ENCODE data around the gene PLPP1.

PLPP1 gene

DNA sequence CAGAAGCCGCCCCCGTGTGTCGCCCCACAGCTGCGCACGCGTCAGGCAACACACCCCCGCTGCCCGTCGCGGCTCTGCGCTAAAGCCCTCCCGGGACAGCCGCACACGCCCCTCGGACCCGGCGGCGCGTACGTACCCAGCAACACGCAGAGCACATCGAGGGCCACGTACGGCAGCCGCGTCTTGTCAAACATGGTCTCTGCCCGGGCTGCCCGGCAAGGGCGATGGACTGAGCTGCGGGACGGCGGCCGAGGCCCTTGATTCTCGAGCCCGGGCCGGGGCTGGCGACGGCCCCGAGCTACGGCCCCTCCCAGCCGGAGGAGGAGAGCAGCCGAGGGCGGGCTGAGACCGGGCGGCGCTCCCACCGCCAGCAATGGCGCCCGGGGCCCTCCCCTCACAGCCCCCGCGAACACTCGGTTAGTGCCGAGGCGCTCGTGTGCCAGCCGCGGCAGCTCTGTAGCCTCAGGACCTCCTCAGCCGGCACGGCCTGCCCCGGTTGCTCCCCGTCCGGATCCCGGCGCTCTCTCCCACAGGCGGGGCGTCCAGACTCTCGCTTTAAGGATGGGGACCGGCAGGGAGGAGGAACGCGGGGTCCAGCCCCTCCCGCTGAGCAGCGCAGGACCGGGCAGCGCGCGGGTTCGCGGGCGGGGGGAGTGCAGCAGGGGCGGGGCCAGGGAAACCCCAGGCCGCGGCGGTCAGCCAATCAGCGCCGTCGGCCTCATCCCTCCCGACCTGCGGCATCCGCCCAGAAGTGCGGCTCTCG lies at the start of gene PLPP1:
PLPP1 (minus strand) TSS at position 529 of the 763 bp plus-strand sequence; CDS start at position 194, 335 bp downstream.
- Histone ChIP-seq H3K27ac (ENCODE audit: low read depth, low read length) (peak within 1 kb of the TSS; percentile 90), H3K4me3 (ENCODE audit: low read depth, low read length) (peak within 1 kb of the TSS; percentile 67), H3K27me3 (ENCODE audit: control insufficient read depth, insufficient read depth, low read length) (no peaks in the 10 kb centered on the region), H3K9me3 (ENCODE audit: control insufficient read depth, insufficient read depth, low read depth, low read length) (no peaks in the 10 kb centered on the region), H3K4me1 (ENCODE audit: control insufficient read depth, insufficient read depth, low read length) (peaks cover 32% of the 10 kb centered on the region), H3K36me3 (ENCODE audit: control insufficient read depth, insufficient read depth, low read length) (peaks cover 9% of the 10 kb centered on the region; the same call in 1 of the 2 replicates), H3K9ac (ENCODE audit: low read length) (peak within 1 kb of the TSS; percentile 88)

DNA sequence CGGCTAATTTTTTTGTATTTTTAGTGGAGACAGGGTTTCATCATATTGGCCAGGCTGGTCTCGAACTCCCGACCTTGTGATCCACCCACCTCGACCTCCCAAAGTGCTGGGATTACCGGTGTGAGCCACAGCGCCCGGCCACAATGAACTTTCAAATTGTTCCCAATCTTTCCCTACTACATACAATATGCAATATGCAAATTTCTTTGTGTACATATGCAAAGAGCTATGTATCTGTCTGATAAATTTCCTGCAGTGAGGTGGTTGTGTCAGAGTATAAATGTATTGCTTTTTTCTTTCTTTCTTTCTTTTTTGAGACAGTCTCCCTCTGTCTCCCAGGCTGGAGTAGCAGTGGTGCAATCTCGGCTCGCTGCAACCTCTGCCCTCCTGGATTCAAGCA lies 48.8 kb upstream of the PLPP1 start:
- no peak overlapping the region for H3K27ac ChIP-seq (ENCODE audit: low read depth, low read length)

DNA sequence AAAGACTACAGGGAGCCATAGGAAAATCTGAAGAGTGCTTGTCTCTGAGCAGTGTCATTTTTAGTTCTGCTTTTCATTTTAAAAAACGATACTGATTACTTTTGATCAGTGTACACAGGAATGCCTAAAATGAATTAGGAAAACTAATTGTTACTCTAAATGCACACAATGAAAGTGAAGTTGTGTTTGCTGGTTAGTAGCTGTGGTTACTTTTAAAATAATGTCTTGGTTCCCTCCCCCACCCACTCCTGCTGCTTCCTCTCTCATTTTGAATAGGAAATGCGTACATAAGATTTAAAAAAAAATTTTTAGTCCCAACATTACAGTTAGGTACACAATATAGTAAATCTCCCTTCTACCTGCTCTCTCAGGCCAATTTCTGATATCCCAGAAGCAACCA lies 47.5 kb upstream of the PLPP1 start:
- Histone ChIP-seq H3K27me3 (ENCODE audit: control insufficient read depth, insufficient read depth, low read length) (no peaks in the 10 kb centered on the region), H3K4me1 (ENCODE audit: control insufficient read depth, insufficient read depth, low read length) (peaks cover 17% of the 10 kb centered on the region), H3K4me3 (ENCODE audit: low read depth, low read length) (no peak overlapping the region), H3K36me3 (ENCODE audit: control insufficient read depth, insufficient read depth, low read length) (no peaks in the 10 kb centered on the region), H3K27ac (ENCODE audit: low read depth, low read length) (no peak overlapping the region), H3K9me3 (ENCODE audit: control insufficient read depth, insufficient read depth, low read depth, low read length) (no peaks in the 10 kb centered on the region), H3K9ac (ENCODE audit: low read length) (no peak overlapping the region)

More for the DNA sequence above, 48.8 kb upstream of the PLPP1 start:
- no peaks in the 10 kb centered on the region for H3K9me3 ChIP-seq (ENCODE audit: control insufficient read depth, insufficient read depth, low read depth, low read length)
- peaks cover 13% of the 10 kb centered on the region for H3K4me1 ChIP-seq (ENCODE audit: control insufficient read depth, insufficient read depth, low read length)
- no peaks in the 10 kb centered on the region for H3K36me3 ChIP-seq (ENCODE audit: control insufficient read depth, insufficient read depth, low read length)
- H3K4me3 ChIP-seq (ENCODE audit: low read depth, low read length) = no peak overlapping the region
- H3K27me3 ChIP-seq (ENCODE audit: control insufficient read depth, insufficient read depth, low read length) = no peaks in the 10 kb centered on the region
- H3K9ac ChIP-seq (ENCODE audit: low read length) = no peak overlapping the region

DNA sequence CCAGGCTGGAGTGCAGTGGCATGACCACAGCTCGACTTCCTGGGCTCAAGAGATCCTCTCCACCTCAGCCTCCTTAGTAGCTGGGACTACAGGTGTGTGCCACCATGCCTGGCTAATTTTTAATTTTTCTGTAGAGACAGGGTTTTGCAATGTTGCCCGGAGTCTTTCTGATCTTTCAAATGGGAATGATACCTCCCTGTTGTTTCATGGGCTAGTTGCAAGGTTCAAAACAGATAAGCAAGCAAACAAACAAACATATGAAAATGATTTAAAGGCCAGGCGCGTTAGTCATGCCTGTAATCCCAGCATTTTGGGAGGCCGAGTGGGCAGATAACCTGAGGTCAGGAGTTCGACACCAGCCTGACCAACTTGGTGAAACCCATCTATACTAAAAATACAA lies 45.3 kb upstream of the PLPP1 start:
- H3K27ac ChIP-seq (ENCODE audit: low read depth, low read length) = no peak overlapping the region
- H3K4me1 ChIP-seq (ENCODE audit: control insufficient read depth, insufficient read depth, low read length) = peaks cover 21% of the 10 kb centered on the region
- H3K9me3 ChIP-seq (ENCODE audit: control insufficient read depth, insufficient read depth, low read depth, low read length) = no peaks in the 10 kb centered on the region
- no peaks in the 10 kb centered on the region for H3K27me3 ChIP-seq (ENCODE audit: control insufficient read depth, insufficient read depth, low read length)
- no peak overlapping the region for H3K9ac ChIP-seq (ENCODE audit: low read length)
- H3K4me3 ChIP-seq (ENCODE audit: low read depth, low read length) = no peak overlapping the region
- H3K36me3 ChIP-seq (ENCODE audit: control insufficient read depth, insufficient read depth, low read length) = no peaks in the 10 kb centered on the region

DNA sequence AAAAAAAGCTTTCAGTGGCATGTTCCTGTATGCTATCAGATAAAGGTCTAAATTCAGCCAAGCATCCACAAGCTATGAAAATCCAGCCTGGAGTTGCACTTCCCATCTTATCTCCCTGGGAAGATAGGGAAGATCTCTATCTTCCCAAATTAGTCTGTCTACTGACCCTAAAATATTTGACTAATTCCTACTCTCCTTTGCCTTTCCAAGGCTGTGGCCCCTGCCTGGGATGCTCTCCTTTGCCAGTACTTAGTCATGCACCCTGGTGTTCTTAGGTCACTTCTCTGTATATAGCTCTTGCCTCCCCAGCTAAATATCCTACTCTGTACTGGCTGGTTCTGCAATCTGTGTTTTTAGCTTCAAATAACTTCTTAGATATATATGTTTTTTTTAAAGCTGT lies 44.0 kb upstream of the PLPP1 start:
- Histone ChIP-seq H3K9me3 (ENCODE audit: control insufficient read depth, insufficient read depth, low read depth, low read length) (no peaks in the 10 kb centered on the region), H3K27me3 (ENCODE audit: control insufficient read depth, insufficient read depth, low read length) (no peaks in the 10 kb centered on the region), H3K9ac (ENCODE audit: low read length) (no peak overlapping the region), H3K4me1 (ENCODE audit: control insufficient read depth, insufficient read depth, low read length) (peaks cover 21% of the 10 kb centered on the region), H3K4me3 (ENCODE audit: low read depth, low read length) (no peak overlapping the region), H3K36me3 (ENCODE audit: control insufficient read depth, insufficient read depth, low read length) (no peaks in the 10 kb centered on the region), H3K27ac (ENCODE audit: low read depth, low read length) (no peak overlapping the region)

DNA sequence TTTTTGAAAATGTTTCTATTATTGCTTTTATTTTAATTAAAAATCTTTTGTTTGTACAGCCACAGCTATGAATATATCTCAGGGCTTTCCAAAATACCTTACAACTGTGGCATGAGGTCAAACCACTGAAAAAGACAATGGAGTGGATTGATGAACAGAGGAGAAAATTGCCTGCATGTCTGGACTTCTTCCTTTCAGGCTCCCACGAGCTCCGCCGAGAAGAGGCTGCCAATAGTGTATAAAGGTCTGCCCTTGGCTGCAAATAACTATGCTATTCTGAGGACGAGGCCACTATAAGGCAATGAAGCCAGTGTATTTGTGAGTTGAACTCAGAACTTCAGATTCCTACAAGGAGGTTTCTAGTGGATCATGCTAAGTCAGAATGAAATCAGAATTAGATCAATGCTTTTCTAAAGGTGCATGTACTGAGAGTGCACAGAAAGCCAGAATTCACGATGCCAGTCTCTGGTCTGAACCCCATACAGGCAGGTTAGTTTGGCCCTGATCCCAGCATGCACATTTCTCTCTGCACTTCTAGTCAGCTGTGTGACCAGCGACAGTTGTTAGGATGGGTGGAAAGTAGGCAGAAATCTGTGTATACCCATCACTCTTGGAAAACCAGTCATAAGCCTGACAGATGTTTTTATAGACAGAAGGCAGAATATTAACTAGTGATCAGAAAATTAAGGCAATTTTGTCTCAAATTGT lies 42.7 kb upstream of the PLPP1 start:
- Histone ChIP-seq H3K27ac (ENCODE audit: low read depth, low read length) (no peak overlapping the region), H3K4me1 (ENCODE audit: control insufficient read depth, insufficient read depth, low read length) (peaks cover 22% of the 10 kb centered on the region), H3K9me3 (ENCODE audit: control insufficient read depth, insufficient read depth, low read depth, low read length) (no peaks in the 10 kb centered on the region), H3K9ac (ENCODE audit: low read length) (no peak overlapping the region), H3K27me3 (ENCODE audit: control insufficient read depth, insufficient read depth, low read length) (no peaks in the 10 kb centered on the region), H3K4me3 (ENCODE audit: low read depth, low read length) (no peak overlapping the region), H3K36me3 (ENCODE audit: control insufficient read depth, insufficient read depth, low read length) (no peaks in the 10 kb centered on the region)

DNA sequence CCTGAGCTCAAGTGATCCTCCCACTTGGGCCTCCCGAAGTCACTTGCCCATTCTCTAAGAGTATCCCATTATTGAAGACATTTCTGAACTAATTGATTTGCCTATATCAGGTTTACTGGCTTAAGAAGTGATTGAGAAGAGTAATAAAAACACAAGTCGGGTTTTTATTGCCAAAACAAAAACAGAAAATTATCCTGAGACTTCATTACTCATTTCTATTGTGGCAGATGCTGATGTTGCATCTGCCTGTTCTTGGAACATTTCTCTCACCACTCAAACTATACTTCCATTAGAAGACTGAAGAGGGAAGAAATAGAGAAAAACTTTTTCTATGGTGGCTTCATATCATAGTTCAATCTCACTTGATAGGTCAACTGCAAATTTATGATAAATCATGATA lies 41.9 kb upstream of the PLPP1 start:
- Histone ChIP-seq H3K4me1 (ENCODE audit: control insufficient read depth, insufficient read depth, low read length) (peaks cover 23% of the 10 kb centered on the region), H3K9me3 (ENCODE audit: control insufficient read depth, insufficient read depth, low read depth, low read length) (no peaks in the 10 kb centered on the region), H3K27me3 (ENCODE audit: control insufficient read depth, insufficient read depth, low read length) (no peaks in the 10 kb centered on the region), H3K4me3 (ENCODE audit: low read depth, low read length) (no peak overlapping the region), H3K27ac (ENCODE audit: low read depth, low read length) (no peak overlapping the region), H3K36me3 (ENCODE audit: control insufficient read depth, insufficient read depth, low read length) (no peaks in the 10 kb centered on the region), H3K9ac (ENCODE audit: low read length) (no peak overlapping the region)

DNA sequence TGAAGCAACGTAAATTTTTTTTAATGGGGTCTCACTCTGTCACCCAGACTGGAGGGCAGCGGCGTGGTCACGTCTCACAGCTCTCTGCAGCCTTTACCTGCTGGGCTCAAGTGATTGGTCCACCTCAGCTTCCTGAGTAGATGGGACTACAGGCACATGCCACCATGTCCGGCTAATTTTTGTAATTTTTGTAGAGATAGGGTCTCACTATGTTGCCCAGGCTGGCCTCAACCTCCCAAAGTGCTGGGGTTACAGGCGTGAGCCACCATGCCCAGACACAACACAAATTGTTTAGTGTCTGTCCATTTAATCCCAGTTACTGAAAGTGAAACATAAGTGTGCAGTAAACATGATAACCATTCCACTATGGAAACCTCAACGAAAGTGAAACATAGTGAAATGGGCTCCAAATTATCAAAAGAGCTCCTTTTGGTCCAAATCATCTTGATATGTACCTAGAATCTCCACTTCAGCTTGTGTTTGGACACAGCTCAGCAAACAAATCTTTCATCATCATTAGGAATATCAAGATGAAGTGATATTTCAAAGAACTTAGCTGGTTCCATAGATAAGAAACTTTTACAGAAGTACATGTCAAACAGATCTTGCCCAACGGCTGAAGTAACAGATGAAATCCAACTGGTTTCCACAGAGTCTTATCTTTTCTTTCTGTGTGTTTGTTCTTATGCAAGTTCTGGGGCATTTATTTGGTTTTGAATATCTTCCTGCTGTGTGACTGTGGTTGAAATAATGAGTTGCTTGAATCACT lies 41.2 kb upstream of the PLPP1 start:
- Histone ChIP-seq H3K27me3 (ENCODE audit: control insufficient read depth, insufficient read depth, low read length) (no peaks in the 10 kb centered on the region), H3K9me3 (ENCODE audit: control insufficient read depth, insufficient read depth, low read depth, low read length) (no peaks in the 10 kb centered on the region), H3K9ac (ENCODE audit: low read length) (no peak overlapping the region), H3K27ac (ENCODE audit: low read depth, low read length) (no peak overlapping the region), H3K4me3 (ENCODE audit: low read depth, low read length) (no peak overlapping the region), H3K4me1 (ENCODE audit: control insufficient read depth, insufficient read depth, low read length) (peaks cover 23% of the 10 kb centered on the region), H3K36me3 (ENCODE audit: control insufficient read depth, insufficient read depth, low read length) (no peaks in the 10 kb centered on the region)

DNA sequence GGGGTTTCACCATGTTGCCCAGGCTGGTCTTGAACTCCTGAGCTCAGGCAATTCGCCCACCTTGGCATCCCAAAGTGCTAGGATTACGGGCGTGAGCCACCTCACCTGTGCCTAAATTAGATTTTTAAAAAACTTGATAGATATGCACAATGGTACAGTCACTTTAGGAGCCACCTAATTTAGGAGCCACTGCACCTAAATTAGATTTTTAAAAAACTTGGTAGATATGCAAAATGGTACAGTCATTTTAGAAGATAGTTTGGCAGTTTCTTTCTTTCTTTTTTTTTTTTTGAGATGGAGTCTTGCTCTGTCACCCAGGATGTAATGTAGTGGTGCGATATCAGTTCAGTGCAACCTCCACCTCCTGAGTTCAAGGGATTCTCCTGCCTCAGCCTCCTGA lies 37.8 kb upstream of the PLPP1 start:
- no peak overlapping the region for H3K4me3 ChIP-seq (ENCODE audit: low read depth, low read length)
- no peaks in the 10 kb centered on the region for H3K27me3 ChIP-seq (ENCODE audit: control insufficient read depth, insufficient read depth, low read length)
- peak overlapping the region; percentile 75 for H3K9ac ChIP-seq (ENCODE audit: low read length)
- no peaks in the 10 kb centered on the region for H3K9me3 ChIP-seq (ENCODE audit: control insufficient read depth, insufficient read depth, low read depth, low read length)
- no peaks in the 10 kb centered on the region for H3K36me3 ChIP-seq (ENCODE audit: control insufficient read depth, insufficient read depth, low read length)
- H3K27ac ChIP-seq (ENCODE audit: low read depth, low read length) = peak overlapping the region; percentile 90
- peaks cover 42% of the 10 kb centered on the region for H3K4me1 ChIP-seq (ENCODE audit: control insufficient read depth, insufficient read depth, low read length)

DNA sequence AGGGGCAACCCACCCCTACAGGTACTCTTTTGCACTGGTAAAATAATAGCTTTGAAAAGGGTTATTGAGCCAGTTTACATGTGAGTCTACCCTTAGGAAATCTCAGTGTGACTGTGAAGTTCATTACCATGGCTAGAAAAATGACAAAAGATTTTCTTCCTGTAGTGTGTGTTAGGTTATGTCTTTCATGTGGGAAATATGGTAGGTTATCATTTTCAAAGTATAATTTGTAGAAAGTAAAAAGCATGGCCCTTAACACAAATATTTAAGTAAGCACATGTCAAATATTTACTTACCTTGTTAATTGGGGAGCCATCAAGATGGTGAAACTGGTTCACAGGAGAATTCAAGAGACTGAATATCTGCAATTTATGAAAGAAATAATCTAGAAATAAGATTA lies 37.3 kb upstream of the PLPP1 start:
- H3K27ac ChIP-seq (ENCODE audit: low read depth, low read length) = peak overlapping the region; percentile 90
- no peaks in the 10 kb centered on the region for H3K36me3 ChIP-seq (ENCODE audit: control insufficient read depth, insufficient read depth, low read length)
- no peaks in the 10 kb centered on the region for H3K27me3 ChIP-seq (ENCODE audit: control insufficient read depth, insufficient read depth, low read length)
- H3K9me3 ChIP-seq (ENCODE audit: control insufficient read depth, insufficient read depth, low read depth, low read length) = no peaks in the 10 kb centered on the region
- H3K9ac ChIP-seq (ENCODE audit: low read length) = peak overlapping the region; percentile 75
- H3K4me1 ChIP-seq (ENCODE audit: control insufficient read depth, insufficient read depth, low read length) = peaks cover 37% of the 10 kb centered on the region
- peak overlapping the region; percentile 4; the same call in 1 of the 2 replicates for H3K4me3 ChIP-seq (ENCODE audit: low read depth, low read length)

DNA sequence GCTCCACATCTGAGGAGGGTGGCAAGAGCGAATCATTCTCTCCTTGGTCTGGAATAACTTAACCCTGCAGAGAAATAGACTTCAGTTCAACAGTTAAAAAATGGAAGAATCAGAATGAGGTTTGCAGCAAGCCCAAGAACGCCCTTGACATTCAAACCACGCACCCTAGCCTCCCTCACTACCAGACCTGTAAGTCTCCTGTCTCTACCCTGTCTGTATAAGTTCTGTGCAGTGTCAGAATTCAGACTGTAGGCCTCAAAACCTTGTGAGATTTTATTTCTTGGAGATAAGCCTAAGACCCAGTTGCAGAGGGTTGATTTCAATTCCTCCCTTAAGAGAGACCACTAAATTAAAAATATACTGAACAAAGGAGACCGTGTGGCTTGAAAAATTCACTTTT lies 35.8 kb upstream of the PLPP1 start:
- peaks cover 34% of the 10 kb centered on the region for H3K4me1 ChIP-seq (ENCODE audit: control insufficient read depth, insufficient read depth, low read length)
- no peaks in the 10 kb centered on the region for H3K9me3 ChIP-seq (ENCODE audit: control insufficient read depth, insufficient read depth, low read depth, low read length)
- H3K27ac ChIP-seq (ENCODE audit: low read depth, low read length) = peak overlapping the region; percentile 99
- peak overlapping the region; percentile 71 for H3K9ac ChIP-seq (ENCODE audit: low read length)
- no peaks in the 10 kb centered on the region for H3K27me3 ChIP-seq (ENCODE audit: control insufficient read depth, insufficient read depth, low read length)
- no peaks in the 10 kb centered on the region for H3K36me3 ChIP-seq (ENCODE audit: control insufficient read depth, insufficient read depth, low read length)
- no peak overlapping the region for H3K4me3 ChIP-seq (ENCODE audit: low read depth, low read length)
